Measurements from ENCODE around the gene TRIM59.

DNA sequence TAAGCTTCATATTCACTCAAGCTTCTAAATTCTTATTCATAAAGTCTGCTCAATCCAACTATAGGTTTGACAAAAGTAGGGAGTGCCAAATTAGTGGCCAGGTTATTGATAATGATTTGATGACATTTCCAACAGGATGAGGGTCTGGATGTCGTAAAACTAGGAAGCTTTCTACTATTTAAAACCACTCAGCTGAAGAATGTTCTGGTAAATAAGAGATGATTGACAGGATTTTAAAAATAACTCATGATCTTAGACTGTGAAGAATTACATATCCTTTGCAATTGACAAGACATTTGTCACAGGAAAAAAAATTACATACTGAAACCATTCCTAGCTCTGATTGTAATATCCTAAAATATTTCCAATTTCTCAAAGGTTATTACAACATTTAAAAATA is 15.4 kb upstream of the TRIM59 start:
- TF ChIP-seq, protein P1, sequence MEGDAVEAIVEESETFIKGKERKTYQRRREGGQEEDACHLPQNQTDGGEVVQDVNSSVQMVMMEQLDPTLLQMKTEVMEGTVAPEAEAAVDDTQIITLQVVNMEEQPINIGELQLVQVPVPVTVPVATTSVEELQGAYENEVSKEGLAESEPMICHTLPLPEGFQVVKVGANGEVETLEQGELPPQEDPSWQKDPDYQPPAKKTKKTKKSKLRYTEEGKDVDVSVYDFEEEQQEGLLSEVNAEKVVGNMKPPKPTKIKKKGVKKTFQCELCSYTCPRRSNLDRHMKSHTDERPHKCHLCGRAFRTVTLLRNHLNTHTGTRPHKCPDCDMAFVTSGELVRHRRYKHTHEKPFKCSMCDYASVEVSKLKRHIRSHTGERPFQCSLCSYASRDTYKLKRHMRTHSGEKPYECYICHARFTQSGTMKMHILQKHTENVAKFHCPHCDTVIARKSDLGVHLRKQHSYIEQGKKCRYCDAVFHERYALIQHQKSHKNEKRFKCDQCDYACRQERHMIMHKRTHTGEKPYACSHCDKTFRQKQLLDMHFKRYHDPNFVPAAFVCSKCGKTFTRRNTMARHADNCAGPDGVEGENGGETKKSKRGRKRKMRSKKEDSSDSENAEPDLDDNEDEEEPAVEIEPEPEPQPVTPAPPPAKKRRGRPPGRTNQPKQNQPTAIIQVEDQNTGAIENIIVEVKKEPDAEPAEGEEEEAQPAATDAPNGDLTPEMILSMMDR (IDR thresholded peaks at IDR 0.05), result no peak
- TF ChIP-seq EZH2phosphoT487 (IDR thresholded peaks at IDR 0.05) (no peak), EZH2 (IDR thresholded peaks at IDR 0.05) (no peak)
